PC-9 (cell line): ENCODE data around the gene LCMT2. TPM values are rescaled to one million over a fixed set of nuclear protein-coding genes. Genes with fewer than 3 reads are reported as not detected.

ENCODE experiments used
- BruUV-seq: library from RNA; stranded (reverse); fragments of 400-500 nt; replicated peaks from 2 replicates; lab custom pipeline; 2021; lab: Mats Ljungman, UMichigan
- CTCF ChIA-PET: fragments of 300-600 bp; sonication (Branson Sonifier 250); formaldehyde crosslinking; loops from one replicate; lab custom pipeline; 2022; ENCODE audit warnings: antibody characterized with exemption; lab: Charles Lee
- POLR2A ChIA-PET: fragments of 300-600 bp; sonication (Branson Sonifier 250); formaldehyde crosslinking; loops from one replicate; lab custom pipeline; 2022; ENCODE audit warnings: antibody characterized with exemption; ENCODE audit not compliant: unreplicated experiment; lab: Charles Lee
- DNase-seq, 2 experiments: peaks; one replicate each; pipeline versions ENCODE4 v3.0.0 to v3.0.0-alpha.2; 2015 to 2022; ENCODE audit warnings: mixed read lengths in 1 of 2
- H2AFZ ChIP-seq: fragments of 200-600 bp; sonication (generic); 2 replicates; pipeline ENCODE4 v1.8.1; 2017; ENCODE audit warnings: antibody characterized with exemption
- H3F3A ChIP-seq: fragments of 200-600 bp; sonication (generic); 2 replicates; pipeline ENCODE4 v1.8.1; 2017; ENCODE audit warnings: antibody characterized with exemption, mild to moderate bottlenecking, low read depth; ENCODE audit not compliant: insufficient read depth
- H3K27ac ChIP-seq: fragments of 200-600 bp; sonication (generic); 2 replicates; pipeline ENCODE4 v1.6.1; 2016; ENCODE audit warnings: mixed run types
- H3K27me3 ChIP-seq: fragments of 200-600 bp; sonication (generic); 2 replicates; pipeline ENCODE4 v1.6.1; 2016; ENCODE audit warnings: low read depth, mixed run types; ENCODE audit not compliant: insufficient read depth
- H3K36me3 ChIP-seq: fragments of 200-600 bp; sonication (generic); 2 replicates; pipeline ENCODE4 v1.6.1; 2016; ENCODE audit warnings: low read depth, mixed run types
- H3K4me1 ChIP-seq: fragments of 200-600 bp; sonication (generic); replicated peaks from 2 replicates; pipeline ENCODE4 v1.6.1; 2016; ENCODE audit warnings: mixed run types; ENCODE audit not compliant: insufficient read depth
- H3K4me2 ChIP-seq: fragments of 200-600 bp; sonication (generic); 2 replicates; pipeline ENCODE4 v1.6.1; 2017; ENCODE audit warnings: mixed run types
- H3K4me3 ChIP-seq: fragments of 200-600 bp; sonication (generic); 2 replicates; pipeline ENCODE4 v1.6.1; 2016; ENCODE audit warnings: mixed run types
- H3K79me2 ChIP-seq: fragments of 200-600 bp; sonication (generic); 2 replicates; pipeline ENCODE4 v1.6.1; 2017; ENCODE audit warnings: low read depth, mixed run types
- H3K9me2 ChIP-seq: fragments of 200-600 bp; sonication (generic); 2 replicates; pipeline ENCODE4 v1.8.1; 2017; ENCODE audit warnings: mild to moderate bottlenecking; ENCODE audit not compliant: insufficient read depth
- H3K9me3 ChIP-seq: fragments of 200-600 bp; sonication (generic); 2 replicates; pipeline ENCODE4 v1.8.1; 2016; ENCODE audit warnings: low read depth; ENCODE audit not compliant: insufficient read depth
- H4K20me1 ChIP-seq: fragments of 200-600 bp; sonication (generic); 2 replicates; pipeline ENCODE4 v1.8.1; 2017; ENCODE audit not compliant: insufficient read depth
- CTCF ChIP-seq: fragments of 200-600 bp; sonication (generic); conservative IDR thresholded peaks from 2 replicates; pipeline ENCODE4 v1.6.1; 2017; ENCODE audit warnings: mixed run types, antibody characterized with exemption, mild to moderate bottlenecking, moderate library complexity
- EZH2 ChIP-seq: fragments of 200-600 bp; sonication (generic); IDR thresholded peaks from 2 replicates; pipeline ENCODE4 v1.8.0; 2017; ENCODE audit warnings: antibody characterized with exemption, low read depth
- intact Hi-C: fragments of 100-400 bp; cut with micrococcal nuclease; formaldehyde crosslinking; loops from one replicate; pipeline ENCODE4 v1.10.0; 2022; ENCODE audit not compliant: unreplicated experiment
- total RNA-seq: library from RNA; stranded (reverse); gene quantifications from 2 replicates; pipeline ENCODE4 v1.2.3, GENCODE V29; 2021

LCMT2 gene
- total RNA-seq, 1 experiment from 2014 or later = 4.7 TPM

DNA sequence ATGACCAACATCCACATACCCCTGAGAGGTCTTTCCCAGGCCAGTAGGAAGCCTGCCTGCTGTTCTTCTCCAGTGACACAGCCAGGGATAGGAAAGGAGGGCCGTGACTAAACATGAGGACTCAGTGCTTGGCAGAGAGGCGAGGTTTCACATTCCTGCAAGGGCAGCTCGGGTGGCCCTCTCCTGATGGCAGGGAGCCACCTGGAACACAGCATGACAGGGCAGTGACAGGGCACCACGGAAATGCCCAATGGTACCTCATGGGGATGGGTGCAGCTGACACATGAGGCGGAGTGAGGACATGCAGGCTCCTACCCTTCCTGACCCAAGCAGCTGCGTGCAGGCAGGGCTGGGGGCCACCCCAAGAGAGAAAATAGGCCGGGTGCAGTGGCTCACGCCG, 56.2 kb downstream of the LCMT2 start:
- Histone ChIP-seq H3K4me1 (peaks cover 6% of the 10 kb centered on the region; the same call in 1 of the 2 replicates), H3K4me2 (no peak overlapping the region)
- POLR2A ChIA-PET = no interaction called here

More for the DNA sequence above, 56.2 kb downstream of the LCMT2 start:
- no peak for TF ChIP-seq CTCF
- no peak for TF ChIP-seq EZH2
- Histone ChIP-seq H3K27ac (peak overlapping the region; percentile 53), H3K79me2 (no peaks in the 10 kb centered on the region), H2AFZ (no peak overlapping the region), H4K20me1 (no peaks in the 10 kb centered on the region), H3K9me3 (no peaks in the 10 kb centered on the region), H3K36me3 (no peaks in the 10 kb centered on the region), H3K9me2 (no peaks in the 10 kb centered on the region), H3K4me3 (no peak overlapping the region), H3F3A (peaks cover 3% of the 10 kb centered on the region; the same call in 1 of the 2 replicates), H3K27me3 (no peaks in the 10 kb centered on the region)
- intact Hi-C loops = no loop called here
- DNase-seq = peak; percentile 81 to 82
- CTCF ChIA-PET = interaction anchor here (0.7 kb wide), 1 partner anchor 62 kb away, joined by 3 read pairs; no protein-coding TSS in a partner anchor
- BruUV-seq = no TSS peak

Other genes starting within 250 kb of the LCMT2 start
- gene UBR1, start 224.5 kb downstream of the LCMT2 start, total RNA-seq = 17.1 and 18.2 TPM in 2 replicates
- gene TMEM62, start 197.0 kb downstream of the LCMT2 start, total RNA-seq = 12.5 and 17.5 TPM in 2 replicates
- gene CCNDBP1, start 145.2 kb downstream of the LCMT2 start, total RNA-seq = 44.0 and 50.2 TPM in 2 replicates
- gene EPB42, start 109.6 kb downstream of the LCMT2 start, total RNA-seq = not detected in 2 replicates
- 0.39 and 1.7 TPM in 2 replicates for gene TGM5, start 63.6 kb downstream of the LCMT2 start, total RNA-seq
- not detected in 2 replicates for gene TGM7, start 28.3 kb downstream of the LCMT2 start, total RNA-seq
- 36.3 and 37.9 TPM in 2 replicates for gene ZSCAN29, start 40.5 kb upstream of the LCMT2 start, total RNA-seq
- 25.3 and 30.8 TPM in 2 replicates for gene TUBGCP4, start 40.5 kb upstream of the LCMT2 start, total RNA-seq
- 62.1 and 66.8 TPM in 2 replicates for gene TP53BP1, start 162.6 kb upstream of the LCMT2 start, total RNA-seq
- gene MAP1A, start 187.0 kb upstream of the LCMT2 start, total RNA-seq = 1.5 and 2.1 TPM in 2 replicates